Neuronal stem cell (in vitro differentiated cells): ENCODE data around the gene UQCRFS1.
"Not testable (repeated sequence)": the region's sequence is repeated elsewhere in the genome, so short reads cannot be mapped to it uniquely, and the experiment has no call there.

Source experiments
- DNase-seq: peaks from one replicate; pipeline ENCODE4 v3.0.0-alpha.2; 2013; ENCODE audit warnings: low spot score
- H2AFZ ChIP-seq: one replicate; pipeline ENCODE4 v1.6.1; 2013; ENCODE audit warnings: mild to moderate bottlenecking, low read length, inconsistent platforms
- H2AK5ac ChIP-seq: 2 replicates; pipeline ENCODE4 v1.6.1; 2013; ENCODE audit warnings: low read depth, mild to moderate bottlenecking, inconsistent platforms, low read length, moderate library complexity, mixed read lengths
- H2BK120ac ChIP-seq: 2 replicates; pipeline ENCODE4 v1.6.1; 2013; ENCODE audit warnings: low read depth, mild to moderate bottlenecking, inconsistent platforms, low read length, moderate library complexity, mixed read lengths
- H2BK12ac ChIP-seq: one replicate; pipeline ENCODE4 v1.6.1; 2013; ENCODE audit warnings: low read length, inconsistent platforms
- H2BK15ac ChIP-seq: 2 replicates; pipeline ENCODE4 v1.6.1; 2013; ENCODE audit warnings: mild to moderate bottlenecking, low read length, inconsistent platforms, mixed read lengths
- H2BK5ac ChIP-seq: one replicate; pipeline ENCODE4 v1.6.1; 2013; ENCODE audit warnings: inconsistent platforms, mild to moderate bottlenecking, low read length, moderate library complexity
- H3K14ac ChIP-seq: one replicate; pipeline ENCODE4 v1.6.1; 2013; ENCODE audit warnings: low read length, inconsistent platforms
- H3K18ac ChIP-seq: 2 replicates; pipeline ENCODE4 v1.6.1; 2013; ENCODE audit warnings: low read length, inconsistent platforms
- H3K23ac ChIP-seq: 2 replicates; pipeline ENCODE4 v1.6.1; 2013; ENCODE audit warnings: low read depth, mild to moderate bottlenecking, mixed read lengths, low read length, inconsistent platforms; ENCODE audit not compliant: poor library complexity
- H3K27ac ChIP-seq: replicated peaks from 3 replicates; pipeline ENCODE4 v1.5.1; 2013; ENCODE audit warnings: low read length, inconsistent platforms
- H3K27me3 ChIP-seq, 3 experiments: 2 replicates each; pipeline ENCODE4 v1.6.1; 2013; ENCODE audit warnings: low read length in 3 of 3, mild to moderate bottlenecking in 2 of 3, inconsistent platforms in 1 of 3, low read depth in 1 of 3, mixed read lengths in 1 of 3, moderate library complexity in 1 of 3; ENCODE audit not compliant: control insufficient read depth in 3 of 3, insufficient read depth in 3 of 3
- H3K36me3 ChIP-seq, 2 donors: replicated peaks in 1 of 2; 2 replicates each; pipeline ENCODE4 v1.6.1; 2013; ENCODE audit warnings: low read length in 2 of 2; ENCODE audit not compliant: control insufficient read depth in 2 of 2, insufficient read depth in 2 of 2
- H3K4ac ChIP-seq: 2 replicates; pipeline ENCODE4 v1.6.1; 2013; ENCODE audit warnings: inconsistent platforms, mild to moderate bottlenecking, low read length, moderate library complexity
- H3K4me1 ChIP-seq, 2 donors: 1 replicate in 1 of 2; 2 replicates in 1 of 2; pipeline ENCODE4 v1.6.1; 2013; ENCODE audit warnings: low read length in 2 of 2, low read depth in 1 of 2; ENCODE audit not compliant: control insufficient read depth in 2 of 2, insufficient read depth in 1 of 2
- H3K4me2 ChIP-seq: one replicate; pipeline ENCODE4 v1.6.1; 2013; ENCODE audit warnings: mild to moderate bottlenecking, low read length, inconsistent platforms; ENCODE audit not compliant: insufficient read depth, poor library complexity, severe bottlenecking
- H3K4me3 ChIP-seq, 2 donors: 2 replicates each; pipeline ENCODE4 v1.5.1; 2013; ENCODE audit warnings: low read length in 2 of 2, mild to moderate bottlenecking in 2 of 2, inconsistent platforms in 1 of 2, moderate library complexity in 1 of 2
- H3K79me1 ChIP-seq: one replicate; pipeline ENCODE4 v1.6.1; 2013; ENCODE audit warnings: low read depth, mild to moderate bottlenecking, inconsistent platforms, low read length, moderate library complexity
- H3K9ac ChIP-seq: one replicate; pipeline ENCODE4 v1.6.1; 2013; ENCODE audit warnings: mild to moderate bottlenecking, low read depth, low read length, inconsistent platforms; ENCODE audit not compliant: poor library complexity
- H3K9me3 ChIP-seq, 2 donors: replicated peaks in 1 of 2; 2 replicates each; pipeline versions ENCODE3 to v1.6.1; 2013; ENCODE audit warnings: low read length in 2 of 2, mild to moderate bottlenecking in 2 of 2, inconsistent platforms in 1 of 2, low read depth in 1 of 2, mixed read lengths in 1 of 2, moderate library complexity in 1 of 2; ENCODE audit not compliant: control insufficient read depth in 2 of 2, insufficient read depth in 1 of 2
- H4K8ac ChIP-seq: one replicate; pipeline ENCODE4 v1.6.1; 2013; ENCODE audit warnings: low read depth, mild to moderate bottlenecking, inconsistent platforms, low read length, moderate library complexity
- H4K91ac ChIP-seq: one replicate; pipeline ENCODE4 v1.6.1; 2013; ENCODE audit warnings: low read length, low read depth, mild to moderate bottlenecking, inconsistent platforms; ENCODE audit not compliant: poor library complexity
- WGBS, 2 donors: extraction: QIAGEN DNeasy Blood & Tissue Kit; methylation state at CpG; one replicate each; pipeline ENCODE4 v1.1.7; 2013; ENCODE audit warnings: missing lambda C conversion rate in 2 of 2, mixed read lengths in 1 of 2; ENCODE audit not compliant: insufficient read length in 2 of 2, insufficient replicate concordance in 1 of 2; ENCODE audit errors: extremely low coverage in 2 of 2; 5-methylcytosine and 5-hydroxymethylcytosine counted together

The UQCRFS1 gene

GRCh38 chr19:29207403-29208187 is 5.4 kb downstream of the UQCRFS1 start:
- not testable (repeated sequence) for H3K79me1 ChIP-seq, H4K91ac ChIP-seq, H2BK120ac ChIP-seq, H3K27me3 ChIP-seq, DNase-seq, H2BK15ac ChIP-seq, H3K27ac ChIP-seq, H3K18ac ChIP-seq, H3K4me1 ChIP-seq, H4K8ac ChIP-seq, H2AK5ac ChIP-seq, H3K4me3 ChIP-seq, H2BK12ac ChIP-seq, H3K9ac ChIP-seq, H3K4me2 ChIP-seq, H2BK5ac ChIP-seq, H3K14ac ChIP-seq, H2AFZ ChIP-seq, H3K4ac ChIP-seq, H3K9me3 ChIP-seq, H3K23ac ChIP-seq
- H3K36me3 ChIP-seq: peaks cover 7 to 51% of the 10 kb centered on the region in 2 donors
- WGBS, 2 donors: no CpG with 5 or more reads among the region's 14 CpGs

GRCh38 chr19:29206453-29206852 is 6.5 kb downstream of the UQCRFS1 start:
- no peaks in the 10 kb centered on the region for H3K27me3 ChIP-seq
- no peak overlapping the region for H2BK5ac ChIP-seq
- no peak overlapping the region for H3K27ac ChIP-seq
- no CpG with 5 or more reads among the region's 3 CpGs for WGBS, 2 donors
- H2AK5ac ChIP-seq: no peak overlapping the region
- no peak overlapping the region for H3K4ac ChIP-seq
- H2BK120ac ChIP-seq: no peak overlapping the region
- no peak overlapping the region for H3K4me3 ChIP-seq
- DNase-seq: no peak
- H3K4me2 ChIP-seq: no peak overlapping the region
- H4K8ac ChIP-seq: no peak overlapping the region
- no peak overlapping the region for H2BK15ac ChIP-seq
- H3K4me1 ChIP-seq: peaks cover 0 to 2% of the 10 kb centered on the region in 2 donors
- H3K18ac ChIP-seq: no peak overlapping the region
- peaks cover 7 to 48% of the 10 kb centered on the region in 2 donors for H3K36me3 ChIP-seq
- H3K23ac ChIP-seq: no peak overlapping the region
- H3K9ac ChIP-seq: no peak overlapping the region
- H4K91ac ChIP-seq: no peak overlapping the region
- H3K9me3 ChIP-seq: peaks cover 0 to 4% of the 10 kb centered on the region in 2 donors
- no peak overlapping the region for H2AFZ ChIP-seq
- no peaks in the 10 kb centered on the region for H3K79me1 ChIP-seq
- no peak overlapping the region for H3K14ac ChIP-seq
- no peak overlapping the region for H2BK12ac ChIP-seq

GRCh38 chr19:29202281-29202680 is 10.7 kb downstream of the UQCRFS1 start:
- no peak overlapping the region for H3K9ac ChIP-seq
- H4K8ac ChIP-seq: no peak overlapping the region
- no peak overlapping the region for H3K4me3 ChIP-seq
- no peaks in the 10 kb centered on the region for H3K4me1 ChIP-seq
- no peak overlapping the region for H2AFZ ChIP-seq
- H2BK12ac ChIP-seq: no peak overlapping the region
- no peak overlapping the region for H2BK15ac ChIP-seq
- H3K36me3 ChIP-seq: peaks cover 6 to 23% of the 10 kb centered on the region in 2 donors
- no peak overlapping the region for H4K91ac ChIP-seq
- no peak overlapping the region for H3K27ac ChIP-seq
- H3K79me1 ChIP-seq: no peaks in the 10 kb centered on the region
- no peak overlapping the region for H3K4ac ChIP-seq
- no peak overlapping the region for H3K14ac ChIP-seq
- no peak overlapping the region for H2BK5ac ChIP-seq
- no CpG with 5 or more reads among the region's 2 CpGs for WGBS, 2 donors
- H3K4me2 ChIP-seq: no peak overlapping the region
- no peaks in the 10 kb centered on the region for H3K9me3 ChIP-seq
- no peaks in the 10 kb centered on the region for H3K27me3 ChIP-seq
- H3K18ac ChIP-seq: no peak overlapping the region
- no peak overlapping the region for H2AK5ac ChIP-seq
- H3K23ac ChIP-seq: no peak overlapping the region
- H2BK120ac ChIP-seq: no peak overlapping the region
- DNase-seq: no peak

GRCh38 chr19:29201855-29202254 is 11.1 kb downstream of the UQCRFS1 start:
- Histone ChIP-seq H2AFZ (no peak overlapping the region), H3K18ac (no peak overlapping the region), H4K91ac (no peak overlapping the region), H3K79me1 (no peaks in the 10 kb centered on the region), H2BK5ac (no peak overlapping the region), H3K23ac (no peak overlapping the region), H3K4me2 (no peak overlapping the region), H3K14ac (no peak overlapping the region), H4K8ac (no peak overlapping the region), H3K27ac (no peak overlapping the region), H2BK15ac (no peak overlapping the region), H2AK5ac (no peak overlapping the region), H3K36me3 (peaks cover 4 to 19% of the 10 kb centered on the region in 2 donors), H2BK120ac (no peak overlapping the region), H3K27me3 (no peaks in the 10 kb centered on the region), H3K9ac (no peak overlapping the region), H3K4me1 (no peaks in the 10 kb centered on the region), H3K9me3 (no peaks in the 10 kb centered on the region), H3K4ac (no peak overlapping the region), H2BK12ac (no peak overlapping the region), H3K4me3 (no peak overlapping the region)
- no CpG with 5 or more reads among the region's 2 CpGs for WGBS, 2 donors
- no peak for DNase-seq
